ACC112 (cell line): Measurements from ENCODE around the gene GPR179.
A peak's percentile ranks its signal among the peaks of the same experiment; 100 is the strongest.

Experiments used
- H2AFZ ChIP-seq: fragments of 200-600 bp; sonication (generic); one replicate; pipeline ENCODE4 v1.6.0; 2017; ENCODE audit warnings: antibody characterized with exemption, low read length; ENCODE audit not compliant: unreplicated experiment
- H3K27ac ChIP-seq: fragments of 200-600 bp; sonication (generic); 2 replicates; pipeline ENCODE4 v1.5.1; 2014; ENCODE audit warnings: low read depth, mild to moderate bottlenecking, antibody characterized with exemption, low read length, moderate library complexity
- H3K27me3 ChIP-seq: fragments of 200-600 bp; sonication (generic); 2 replicates; pipeline ENCODE4 v1.6.1; 2014; ENCODE audit warnings: mild to moderate bottlenecking, antibody characterized with exemption, low read length, moderate library complexity, mixed read lengths; ENCODE audit not compliant: insufficient read depth
- H3K36me3 ChIP-seq: fragments of 200-600 bp; sonication (generic); 2 replicates; pipeline ENCODE4 v1.6.1; 2016; ENCODE audit warnings: mild to moderate bottlenecking, antibody characterized with exemption, low read length, moderate library complexity, mixed read lengths; ENCODE audit not compliant: insufficient read depth
- H3K4me1 ChIP-seq: fragments of 200-600 bp; sonication (generic); one replicate; pipeline ENCODE4 v1.6.1; 2016; ENCODE audit warnings: low read length, mixed read lengths; ENCODE audit not compliant: insufficient read depth, unreplicated experiment, control insufficient read depth
- H3K4me3 ChIP-seq: fragments of 200-600 bp; sonication (generic); 2 replicates; pipeline ENCODE4 v1.5.1; 2014; ENCODE audit warnings: mild to moderate bottlenecking, low read depth, low read length
- H3K79me2 ChIP-seq: fragments of 200-600 bp; sonication (generic); one replicate; pipeline ENCODE4 v1.6.0; 2016; ENCODE audit warnings: low read length; ENCODE audit not compliant: control insufficient read depth, unreplicated experiment, insufficient read depth

The GPR179 gene

DNA sequence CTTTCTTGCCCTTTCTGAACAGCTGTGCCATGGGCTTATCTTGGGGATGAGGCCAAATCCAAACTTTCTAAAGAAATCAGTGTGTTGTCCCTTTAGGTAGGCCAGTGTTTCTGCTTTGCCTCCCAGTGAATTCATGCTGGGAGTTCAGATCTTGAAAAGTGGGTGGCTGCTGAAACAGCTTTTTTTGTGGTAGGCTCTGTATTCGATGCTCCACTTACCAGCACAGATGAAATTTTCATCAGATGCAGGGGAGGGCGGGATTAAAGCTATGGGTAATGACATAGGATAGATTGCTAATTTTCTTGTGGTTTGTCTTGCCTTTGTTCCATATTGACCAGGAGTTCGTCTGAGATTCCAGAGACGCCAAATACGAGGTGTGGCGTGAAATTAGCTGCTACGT is 10.7 kb upstream of the GPR179 start:
- H3K36me3 ChIP-seq = no peaks in the 10 kb centered on the region
- H3K27ac ChIP-seq = no peak overlapping the region
- no peak overlapping the region for H2AFZ ChIP-seq
- H3K4me3 ChIP-seq = peak overlapping the region; percentile 83; the same call in 1 of the 2 replicates
- H3K79me2 ChIP-seq = peaks cover 51% of the 10 kb centered on the region
- H3K4me1 ChIP-seq = peaks cover 15% of the 10 kb centered on the region
- no peaks in the 10 kb centered on the region for H3K27me3 ChIP-seq

DNA sequence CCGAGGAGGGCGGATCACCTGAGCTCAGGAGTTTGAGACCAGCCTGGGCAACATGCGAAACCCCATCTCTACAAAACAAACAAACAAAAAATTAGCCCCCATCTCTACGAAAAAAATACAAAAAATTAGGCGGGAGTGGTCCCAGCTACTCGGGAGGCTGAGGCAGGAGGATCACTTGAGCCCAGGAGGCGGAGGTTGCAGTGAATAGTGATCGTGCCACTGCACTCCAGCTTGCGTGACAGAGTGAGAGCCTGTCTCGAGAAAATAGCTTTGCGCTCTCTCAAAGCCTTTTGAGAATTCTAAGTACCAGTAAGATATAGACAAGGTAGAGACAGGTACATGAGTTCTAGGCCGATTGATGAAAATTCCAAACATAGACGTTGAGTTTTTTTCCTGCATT is 9.9 kb upstream of the GPR179 start:
- H3K4me1 ChIP-seq = peaks cover 15% of the 10 kb centered on the region
- no peaks in the 10 kb centered on the region for H3K27me3 ChIP-seq
- no peak overlapping the region for H3K27ac ChIP-seq
- H3K79me2 ChIP-seq = peaks cover 50% of the 10 kb centered on the region
- H3K4me3 ChIP-seq = peak overlapping the region; percentile 83
- no peaks in the 10 kb centered on the region for H3K36me3 ChIP-seq
- no peak overlapping the region for H2AFZ ChIP-seq

DNA sequence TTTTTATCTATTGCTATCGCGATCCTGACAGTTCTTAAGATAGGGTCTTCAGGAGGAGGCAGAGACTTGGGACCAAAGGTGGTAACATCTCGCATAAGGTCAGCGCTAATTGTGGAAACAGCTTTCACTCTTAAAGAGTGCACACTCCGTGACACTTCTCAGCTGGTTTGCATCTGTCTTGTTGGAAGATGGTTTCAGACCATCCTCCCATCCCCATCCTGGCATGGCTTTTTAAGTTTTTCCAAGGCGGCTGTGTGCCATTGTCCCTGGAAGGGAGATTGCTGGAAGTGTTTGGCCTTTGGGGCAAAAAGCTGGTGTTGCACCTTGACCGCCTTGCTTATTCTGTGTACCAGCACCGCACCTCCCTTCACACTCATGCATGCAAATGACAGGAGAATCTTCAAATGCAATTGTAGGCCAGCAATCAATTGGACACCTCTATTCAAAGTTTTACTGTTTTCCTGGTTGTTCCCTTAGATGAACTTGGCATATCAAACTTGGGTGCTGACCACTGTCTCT is 9.4 kb upstream of the GPR179 start:
- Histone ChIP-seq H3K27me3 (no peaks in the 10 kb centered on the region), H3K4me3 (peak overlapping the region; percentile 83), H3K4me1 (peaks cover 15% of the 10 kb centered on the region), H3K79me2 (peaks cover 47% of the 10 kb centered on the region), H3K36me3 (no peaks in the 10 kb centered on the region), H2AFZ (no peak overlapping the region), H3K27ac (no peak overlapping the region)

DNA sequence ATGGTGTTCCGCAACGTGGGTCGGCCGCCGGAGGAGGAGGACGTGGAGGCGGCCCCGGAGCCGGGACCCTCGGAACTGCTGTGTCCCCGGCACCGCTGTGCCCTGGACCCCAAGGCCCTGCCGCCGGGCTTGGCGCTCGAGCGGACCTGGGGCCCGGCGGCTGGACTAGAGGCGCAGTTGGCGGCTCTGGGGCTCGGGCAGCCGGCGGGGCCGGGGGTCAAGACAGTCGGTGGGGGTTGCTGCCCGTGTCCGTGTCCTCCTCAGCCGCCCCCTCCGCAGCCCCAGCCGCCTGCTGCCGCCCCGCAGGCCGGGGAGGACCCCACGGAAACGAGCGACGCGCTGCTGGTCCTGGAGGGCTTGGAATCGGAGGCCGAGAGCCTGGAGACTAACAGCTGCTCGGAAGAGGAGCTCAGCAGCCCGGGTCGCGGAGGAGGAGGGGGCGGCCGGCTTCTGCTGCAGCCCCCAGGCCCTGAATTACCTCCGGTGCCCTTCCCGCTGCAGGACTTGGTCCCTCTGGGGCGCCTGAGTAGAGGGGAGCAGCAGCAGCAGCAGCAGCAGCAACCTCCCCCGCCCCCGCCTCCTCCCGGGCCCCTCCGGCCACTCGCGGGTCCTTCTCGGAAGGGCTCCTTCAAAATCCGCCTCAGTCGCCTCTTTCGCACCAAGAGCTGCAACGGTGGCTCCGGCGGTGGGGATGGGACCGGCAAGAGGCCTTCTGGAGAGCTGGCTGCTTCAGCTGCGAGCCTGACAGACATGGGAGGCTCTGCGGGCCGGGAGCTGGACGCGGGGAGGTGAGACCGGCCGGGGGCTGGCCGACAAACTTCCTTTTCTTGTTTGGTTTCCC is 8.7 kb upstream of the GPR179 start:
- no peaks in the 10 kb centered on the region for H3K36me3 ChIP-seq
- no peak overlapping the region for H3K27ac ChIP-seq
- no peaks in the 10 kb centered on the region for H3K27me3 ChIP-seq
- H3K4me1 ChIP-seq = peaks cover 14% of the 10 kb centered on the region
- H3K4me3 ChIP-seq = peak overlapping the region; percentile 83
- H3K79me2 ChIP-seq = peaks cover 41% of the 10 kb centered on the region
- peak overlapping the region; percentile 64 for H2AFZ ChIP-seq

DNA sequence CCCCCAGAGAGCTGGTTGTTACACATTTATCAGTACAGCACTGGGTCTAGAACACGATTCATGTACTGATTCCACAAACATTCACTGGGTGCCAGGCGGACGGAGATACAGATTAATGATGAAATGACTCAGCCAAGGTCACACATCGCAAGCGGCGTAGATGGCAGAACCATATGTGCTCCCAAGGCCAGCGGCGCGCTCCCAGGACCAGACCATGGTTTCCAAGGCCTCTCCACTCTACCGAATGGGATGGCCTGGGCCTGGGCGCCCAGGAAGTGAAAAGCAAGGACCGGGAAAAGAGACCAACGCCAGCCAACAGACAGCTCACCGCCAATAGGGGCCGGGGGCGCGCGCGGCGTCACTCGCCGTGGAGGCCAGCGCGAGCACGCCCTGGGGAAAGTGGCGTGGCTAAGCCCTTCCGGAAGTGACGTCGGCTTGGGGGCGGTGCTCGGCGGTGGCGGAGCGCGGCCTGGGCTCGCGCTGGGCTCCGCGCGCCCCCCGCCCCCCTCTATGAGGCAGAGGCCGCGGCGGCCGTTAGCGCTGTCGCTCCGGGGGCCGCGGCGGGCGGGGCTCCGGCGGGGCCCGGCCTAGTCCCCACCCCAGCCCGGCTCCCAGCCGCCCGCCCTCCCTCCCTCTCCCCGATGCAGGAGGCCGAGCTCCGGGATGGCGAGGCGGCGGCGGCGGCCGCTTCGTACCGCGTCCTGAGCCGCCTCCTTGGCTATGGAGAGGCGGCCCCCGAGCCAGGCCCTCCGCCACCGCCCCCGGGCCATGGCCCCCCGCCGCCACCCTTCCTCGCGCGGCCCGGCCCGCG is 7.9 kb upstream of the GPR179 start, which contains the start of gene SOCS7:
Gene SOCS7 (plus strand): TSS at position 433 of the 811 bp plus-strand sequence. CDS start 209 bp downstream, at position 642.
- peak within 1 kb of the TSS; percentile 60 for H3K27ac ChIP-seq
- H3K4me3 ChIP-seq = peak within 1 kb of the TSS; percentile 83
- H3K36me3 ChIP-seq = no peaks in the 10 kb centered on the region
- H3K4me1 ChIP-seq = peaks cover 13% of the 10 kb centered on the region
- H3K27me3 ChIP-seq = no peaks in the 10 kb centered on the region
- peak within 1 kb of the TSS; percentile 64 for H2AFZ ChIP-seq
- H3K79me2 ChIP-seq = peaks cover 32% of the 10 kb centered on the region

DNA sequence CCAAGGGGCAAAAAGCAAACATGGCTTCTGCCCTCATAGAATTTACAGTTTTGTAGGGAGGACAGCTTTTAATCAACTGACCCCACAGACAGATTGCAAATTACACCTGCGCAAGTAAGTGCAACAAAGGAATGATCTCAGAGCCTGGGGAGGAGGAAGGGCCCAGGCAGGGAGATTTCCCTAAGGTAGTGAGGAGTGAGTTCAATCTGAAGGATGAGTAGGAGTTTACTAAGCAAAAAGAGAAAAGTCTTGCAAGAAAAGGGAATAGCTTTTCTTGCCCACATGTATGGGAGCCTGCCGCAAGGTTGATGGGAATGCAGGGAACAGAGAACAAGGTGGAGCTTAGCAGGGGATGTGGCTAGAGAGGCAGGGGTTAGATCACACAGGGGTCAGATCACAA is 6.3 kb upstream of the GPR179 start:
- Histone ChIP-seq H3K4me3 (no peak overlapping the region), H3K27ac (no peak overlapping the region), H3K36me3 (no peaks in the 10 kb centered on the region), H3K4me1 (peaks cover 13% of the 10 kb centered on the region), H3K27me3 (no peaks in the 10 kb centered on the region), H3K79me2 (peaks cover 22% of the 10 kb centered on the region), H2AFZ (no peak overlapping the region)

DNA sequence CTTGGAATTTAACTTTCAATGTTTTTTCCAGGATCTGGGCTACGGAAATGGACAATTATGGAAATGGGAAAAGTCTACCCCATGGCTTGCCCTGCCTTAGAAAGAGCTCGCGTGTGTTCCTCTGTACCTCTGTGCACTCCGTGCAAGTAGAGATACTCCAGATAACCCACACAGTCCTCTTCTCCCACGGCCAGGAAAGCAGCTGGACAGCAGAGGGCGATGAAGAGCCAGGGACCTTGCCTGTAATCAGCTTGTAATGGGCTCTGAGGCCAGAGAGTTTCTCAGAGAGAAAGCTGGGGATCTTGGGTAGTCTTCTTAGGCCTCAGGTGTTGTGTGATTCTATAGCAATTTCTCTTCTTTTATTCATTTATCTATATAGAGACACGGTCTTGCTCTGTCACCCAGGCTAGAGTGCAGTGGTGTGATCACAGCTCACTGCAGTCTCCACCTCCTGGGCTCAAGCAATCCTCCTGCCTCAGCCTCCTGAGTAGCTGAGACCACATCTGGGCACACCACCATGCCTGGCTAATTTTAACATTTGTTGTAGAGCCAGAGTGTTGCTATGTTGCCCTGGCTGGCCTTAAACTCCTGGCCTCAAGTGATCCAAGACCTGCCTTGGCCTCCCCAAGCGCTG is 5.5 kb upstream of the GPR179 start:
- Histone ChIP-seq H2AFZ (no peak overlapping the region), H3K4me3 (no peak overlapping the region), H3K27me3 (no peaks in the 10 kb centered on the region), H3K36me3 (no peaks in the 10 kb centered on the region), H3K4me1 (peaks cover 11% of the 10 kb centered on the region), H3K27ac (no peak overlapping the region), H3K79me2 (peaks cover 15% of the 10 kb centered on the region)

DNA sequence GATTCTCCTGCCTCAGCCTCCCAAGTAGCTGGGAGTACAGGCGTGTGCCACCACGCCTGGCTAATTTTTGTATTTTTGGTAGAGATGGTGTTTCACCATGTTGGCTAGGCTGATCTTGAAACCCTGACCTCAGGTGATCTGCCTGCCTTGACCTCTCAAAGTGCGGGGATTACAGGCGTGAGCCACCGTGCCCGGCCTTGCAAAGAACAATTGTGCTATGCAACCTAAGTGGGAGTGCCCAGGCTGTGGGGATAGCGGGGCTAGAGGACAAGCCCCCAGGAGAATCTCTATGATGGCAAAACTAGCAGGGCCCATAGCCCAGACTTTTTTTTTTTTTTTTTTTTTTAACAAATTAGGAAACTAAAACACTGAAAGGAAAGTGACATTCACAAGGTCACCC is 2.0 kb upstream of the GPR179 start:
- Histone ChIP-seq H3K4me3 (no peak overlapping the region), H3K27ac (no peak overlapping the region), H3K27me3 (no peaks in the 10 kb centered on the region), H3K4me1 (no peaks in the 10 kb centered on the region), H3K36me3 (no peaks in the 10 kb centered on the region), H3K79me2 (no peaks in the 10 kb centered on the region), H2AFZ (no peak overlapping the region)

DNA sequence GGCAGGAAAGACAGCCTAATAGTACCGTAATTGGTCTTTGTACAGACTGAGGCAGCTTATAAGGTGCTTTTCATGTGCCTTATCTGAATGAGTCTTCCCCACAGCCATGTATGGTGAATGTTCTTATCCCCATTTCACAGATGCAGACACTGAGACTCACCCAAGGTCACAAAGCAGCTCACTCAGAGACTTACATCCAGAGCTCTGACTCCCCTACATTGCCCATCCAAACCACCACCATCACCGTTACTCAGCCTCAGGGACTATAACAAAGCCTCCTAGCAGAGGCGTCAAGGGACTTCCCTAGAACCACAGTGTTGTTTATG is 627 bp upstream of the GPR179 start:
- no peak overlapping the region for H2AFZ ChIP-seq
- H3K27me3 ChIP-seq = no peaks in the 10 kb centered on the region
- H3K27ac ChIP-seq = no peak overlapping the region
- no peaks in the 10 kb centered on the region for H3K36me3 ChIP-seq
- H3K79me2 ChIP-seq = no peaks in the 10 kb centered on the region
- H3K4me1 ChIP-seq = no peaks in the 10 kb centered on the region
- H3K4me3 ChIP-seq = no peak overlapping the region

DNA sequence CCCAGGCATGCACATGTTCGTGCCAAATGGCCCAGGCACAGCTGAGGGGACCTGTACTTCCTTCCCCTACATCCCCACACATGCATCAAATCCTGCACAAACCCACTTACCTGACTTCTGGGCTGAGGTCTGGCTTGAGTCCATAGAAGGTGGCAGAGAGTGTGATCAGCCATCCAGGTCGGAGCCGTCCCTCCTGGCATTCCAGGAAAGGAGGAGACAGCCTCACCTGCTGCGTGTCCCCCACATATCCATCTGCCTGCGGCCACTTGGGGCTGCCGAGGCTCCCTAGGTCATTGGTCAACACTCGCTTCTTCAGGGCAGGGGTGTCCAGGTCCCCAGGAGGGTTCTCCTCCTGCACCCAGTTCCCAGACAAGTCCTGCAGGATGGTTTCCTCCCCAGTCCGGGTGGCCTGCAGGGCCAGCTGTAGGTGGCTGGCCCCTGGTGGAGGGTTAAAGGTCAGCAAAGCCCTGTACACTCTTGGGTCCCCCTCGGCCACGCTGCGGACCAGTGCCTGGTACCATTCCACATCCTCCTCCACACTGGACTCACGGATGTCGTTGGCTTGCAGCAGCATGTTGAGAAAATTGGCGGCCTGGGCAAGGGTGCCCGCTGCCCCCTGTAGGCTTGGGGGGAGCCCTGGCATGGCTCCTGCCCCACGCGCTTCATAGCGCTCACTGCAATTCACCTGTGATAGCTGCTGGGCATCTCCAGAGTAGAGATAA is 709 bp downstream of the GPR179 start:
- no peaks in the 10 kb centered on the region for H3K36me3 ChIP-seq
- 0 out of 2 replicates have a peak, but pooled peaks cover 4% of the 10 kb centered on the region for H3K27me3 ChIP-seq
- no peak overlapping the region for H2AFZ ChIP-seq
- H3K4me1 ChIP-seq = no peaks in the 10 kb centered on the region
- no peak overlapping the region for H3K27ac ChIP-seq
- H3K4me3 ChIP-seq = no peak overlapping the region
- H3K79me2 ChIP-seq = no peaks in the 10 kb centered on the region
